Esophagus squamous epithelium (tissue), 5 donors: ENCODE measurements around the gene AIF1. TPM values are rescaled to one million over a fixed set of nuclear protein-coding genes. Genes with fewer than 3 reads are reported as not detected.

Experiments
- DNase-seq: peaks from one replicate; lab custom pipeline; 2025; lab: John Stamatoyannopoulos, UW
- H3K27ac ChIP-seq, 4 donors: fragments of 200-600 bp; sonication (generic); one replicate each; pipeline ENCODE4 v1.5.1; 2016 to 2019; ENCODE audit warnings: mild to moderate bottlenecking in 1 of 4
- H3K27me3 ChIP-seq, 4 donors: fragments of 200-600 bp; sonication (generic); 1 replicate in 3 of 4; 2 replicates in 1 of 4; pipeline versions ENCODE4 v1.5.1 to v1.6.0; 2017 to 2021; ENCODE audit warnings: antibody characterized with exemption in 1 of 4
- H3K36me3 ChIP-seq, 3 donors: fragments of 200-600 bp; sonication (generic); one replicate each; pipeline ENCODE4 v1.5.1; 2016 to 2019
- H3K4me1 ChIP-seq, 3 donors: fragments of 200-600 bp; sonication (generic); one replicate each; pipeline ENCODE4 v1.5.1; 2017 to 2019
- H3K4me3 ChIP-seq, 4 donors: fragments of 200-600 bp; sonication (generic); 1 replicate in 3 of 4; 2 replicates in 1 of 4; pipeline ENCODE4 v1.5.1; 2016 to 2019; ENCODE audit warnings: mild to moderate bottlenecking in 2 of 4, moderate library complexity in 1 of 4
- H3K9me3 ChIP-seq, 3 donors: fragments of 200-600 bp; sonication (generic); one replicate each; pipeline ENCODE4 v1.5.1; 2016 to 2019
- POLR2A ChIP-seq, 4 donors: fragments of 450-650 bp; IDR thresholded peaks; one replicate each; pipeline ENCODE4 v1.6.1; 2017; ENCODE audit warnings: antibody characterized with exemption in 4 of 4, mild to moderate bottlenecking in 4 of 4, moderate library complexity in 3 of 4
- WGBS, 2 donors: methylation state at CpG; one replicate each; pipeline ENCODE4 v1.1.5; 2018; 5-methylcytosine and 5-hydroxymethylcytosine counted together
- intact Hi-C: fragments of 100-400 bp; cut with DNase I; formaldehyde crosslinking; loops from one replicate; pipeline ENCODE4 v1.15.0; 2022
- total RNA-seq, 4 donors: library from RNA; depleted of rRNA; stranded (reverse); fragments of >200 nt; gene quantifications; one replicate each; pipeline ENCODE4 v1.1.0, GENCODE V29; 2016
- TF ChIP-seq, protein P1 (sequence below), 6 experiments: fragments of 450-650 bp in 4 of 6; fragments of 200-600 bp in 2 of 6; sonication (generic) in 2 of 6; IDR thresholded peaks; one replicate each; pipeline ENCODE4 v1.5.1; 2016 to 2019; ENCODE audit warnings: antibody characterized with exemption in 6 of 6, mild to moderate bottlenecking in 4 of 6, moderate library complexity in 4 of 6
- donor health status: DM: yes; HTN: yes; CAD: no.

The AIF1 gene
- total RNA-seq, 4 donors from 2014 or later: 2.4 to 30.7 (median 15.1) TPM

DNA sequence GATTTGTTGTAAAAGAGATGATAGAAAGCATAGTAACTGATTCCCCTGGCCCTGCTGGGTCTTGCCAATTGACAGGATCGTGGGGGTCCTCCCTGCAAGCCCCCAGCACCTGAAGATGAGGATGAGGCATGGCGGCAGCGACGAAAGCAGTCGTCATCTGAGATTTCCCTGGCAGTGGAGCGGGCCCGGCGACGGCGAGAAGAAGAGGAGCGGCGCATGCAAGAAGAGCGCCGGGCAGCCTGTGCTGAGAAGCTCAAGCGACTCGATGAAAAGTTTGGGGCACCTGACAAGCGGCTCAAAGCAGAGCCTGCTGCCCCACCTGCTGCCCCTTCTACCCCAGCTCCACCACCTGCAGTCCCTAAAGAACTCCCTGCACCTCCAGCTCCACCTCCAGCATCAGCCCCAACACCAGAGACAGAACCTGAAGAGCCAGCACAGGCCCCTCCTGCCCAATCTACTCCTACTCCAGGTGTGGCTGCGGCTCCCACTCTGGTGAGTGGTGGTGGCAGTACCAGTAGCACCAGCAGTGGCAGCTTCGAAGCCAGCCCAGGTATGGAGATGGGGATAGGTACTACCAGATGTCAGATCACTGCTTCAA is 12.8 kb downstream of the AIF1 start:
- TF ChIP-seq, protein P1, sequence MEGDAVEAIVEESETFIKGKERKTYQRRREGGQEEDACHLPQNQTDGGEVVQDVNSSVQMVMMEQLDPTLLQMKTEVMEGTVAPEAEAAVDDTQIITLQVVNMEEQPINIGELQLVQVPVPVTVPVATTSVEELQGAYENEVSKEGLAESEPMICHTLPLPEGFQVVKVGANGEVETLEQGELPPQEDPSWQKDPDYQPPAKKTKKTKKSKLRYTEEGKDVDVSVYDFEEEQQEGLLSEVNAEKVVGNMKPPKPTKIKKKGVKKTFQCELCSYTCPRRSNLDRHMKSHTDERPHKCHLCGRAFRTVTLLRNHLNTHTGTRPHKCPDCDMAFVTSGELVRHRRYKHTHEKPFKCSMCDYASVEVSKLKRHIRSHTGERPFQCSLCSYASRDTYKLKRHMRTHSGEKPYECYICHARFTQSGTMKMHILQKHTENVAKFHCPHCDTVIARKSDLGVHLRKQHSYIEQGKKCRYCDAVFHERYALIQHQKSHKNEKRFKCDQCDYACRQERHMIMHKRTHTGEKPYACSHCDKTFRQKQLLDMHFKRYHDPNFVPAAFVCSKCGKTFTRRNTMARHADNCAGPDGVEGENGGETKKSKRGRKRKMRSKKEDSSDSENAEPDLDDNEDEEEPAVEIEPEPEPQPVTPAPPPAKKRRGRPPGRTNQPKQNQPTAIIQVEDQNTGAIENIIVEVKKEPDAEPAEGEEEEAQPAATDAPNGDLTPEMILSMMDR (IDR thresholded peaks at IDR 0.05): no peak
- no peak for TF ChIP-seq POLR2A (IDR thresholded peaks at IDR 0.05)
- intact Hi-C loops: no loop called here
- no peak for DNase-seq
- Histone ChIP-seq H3K9me3 (no peaks in the 10 kb centered on the region), H3K4me3 (no peak overlapping the region), H3K27ac (no peak overlapping the region), H3K4me1 (peaks cover 0 to 11% (median 3%) of the 10 kb centered on the region in 3 donors), H3K36me3 (peaks cover 77 to 96% (median 81%) of the 10 kb centered on the region in 3 donors), H3K27me3 (no peaks in the 10 kb centered on the region)
- 94 to 95% methylated on average over 14 to 17 of the region's 19 CpGs for WGBS, 2 donors

DNA sequence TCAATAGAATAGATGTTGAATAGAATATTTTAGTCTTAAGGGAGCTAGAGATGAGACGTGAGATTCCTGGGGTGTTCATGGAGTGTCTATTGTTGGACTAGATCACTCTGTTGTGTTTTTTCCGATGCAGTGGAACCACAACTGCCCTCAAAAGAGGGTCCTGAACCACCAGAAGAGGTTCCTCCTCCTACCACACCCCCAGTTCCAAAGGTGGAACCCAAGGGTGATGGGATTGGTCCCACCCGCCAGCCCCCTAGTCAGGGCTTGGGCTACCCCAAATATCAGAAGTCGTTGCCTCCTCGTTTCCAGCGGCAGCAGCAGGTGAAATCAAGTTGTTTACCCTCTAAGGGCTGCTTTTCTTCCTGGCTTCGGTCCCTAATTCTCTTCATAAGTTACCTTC is 14.0 kb downstream of the AIF1 start:
- intact Hi-C loops: no loop called here
- no peaks in the 10 kb centered on the region for H3K27me3 ChIP-seq
- no peak overlapping the region for H3K4me3 ChIP-seq
- no peak overlapping the region for H3K27ac ChIP-seq
- H3K36me3 ChIP-seq: peaks cover 79 to 100% (median 86%) of the 10 kb centered on the region in 3 donors
- no peak for DNase-seq
- TF ChIP-seq, protein P1 (IDR thresholded peaks at IDR 0.05): no peak
- no peak for TF ChIP-seq POLR2A (IDR thresholded peaks at IDR 0.05)
- H3K4me1 ChIP-seq: no peaks in the 10 kb centered on the region
- H3K9me3 ChIP-seq: no peaks in the 10 kb centered on the region
- 81 to 85% methylated on average over 7 of the region's 7 CpGs for WGBS, 2 donors

DNA sequence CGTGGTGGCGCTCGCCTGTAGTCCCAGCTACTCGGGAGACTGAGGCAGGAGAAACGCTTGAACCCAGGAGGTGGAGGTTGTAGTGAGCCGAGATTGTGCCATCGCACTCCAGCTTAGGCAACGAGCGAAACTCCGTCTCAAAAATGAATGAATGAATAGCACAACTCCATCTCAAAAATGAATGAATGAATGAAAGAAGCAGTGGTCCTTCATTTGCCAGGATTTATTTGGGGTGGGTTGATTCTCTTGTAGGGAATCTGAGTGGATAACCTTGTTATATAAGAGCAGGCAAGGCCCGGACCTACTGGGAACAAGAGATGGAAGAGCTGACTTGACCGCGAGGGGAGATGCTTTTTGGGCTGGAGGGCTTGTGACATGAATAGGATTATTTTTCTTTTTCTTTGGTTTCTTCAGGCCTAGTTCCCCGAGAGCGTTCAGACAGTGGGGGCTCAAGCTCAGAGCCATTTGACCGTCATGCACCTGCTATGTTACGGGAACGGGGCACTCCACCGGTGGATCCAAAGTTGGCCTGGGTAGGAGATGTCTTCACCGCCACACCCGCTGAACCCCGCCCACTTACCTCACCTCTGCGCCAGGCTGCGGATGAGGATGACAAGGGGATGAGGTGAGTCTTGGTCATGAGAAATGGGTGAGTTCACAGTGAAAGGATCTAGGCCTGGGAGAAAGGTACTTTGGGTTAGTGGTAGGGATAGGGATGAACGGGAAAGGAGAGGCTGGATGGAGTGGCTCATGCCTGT is 15.3 kb downstream of the AIF1 start:
- H3K4me3 ChIP-seq: no peak overlapping the region
- 84 to 86% methylated on average over 22 to 25 of the region's 25 CpGs for WGBS, 2 donors
- H3K9me3 ChIP-seq: no peaks in the 10 kb centered on the region
- H3K27me3 ChIP-seq: no peaks in the 10 kb centered on the region
- H3K36me3 ChIP-seq: peaks cover 79 to 100% (median 85%) of the 10 kb centered on the region in 3 donors
- no peaks in the 10 kb centered on the region for H3K4me1 ChIP-seq
- H3K27ac ChIP-seq: no peak overlapping the region
- intact Hi-C loops: no loop called here
- no peak for DNase-seq
- TF ChIP-seq, protein P1 (IDR thresholded peaks at IDR 0.05): no peak
- TF ChIP-seq POLR2A (IDR thresholded peaks at IDR 0.05): no peak

DNA sequence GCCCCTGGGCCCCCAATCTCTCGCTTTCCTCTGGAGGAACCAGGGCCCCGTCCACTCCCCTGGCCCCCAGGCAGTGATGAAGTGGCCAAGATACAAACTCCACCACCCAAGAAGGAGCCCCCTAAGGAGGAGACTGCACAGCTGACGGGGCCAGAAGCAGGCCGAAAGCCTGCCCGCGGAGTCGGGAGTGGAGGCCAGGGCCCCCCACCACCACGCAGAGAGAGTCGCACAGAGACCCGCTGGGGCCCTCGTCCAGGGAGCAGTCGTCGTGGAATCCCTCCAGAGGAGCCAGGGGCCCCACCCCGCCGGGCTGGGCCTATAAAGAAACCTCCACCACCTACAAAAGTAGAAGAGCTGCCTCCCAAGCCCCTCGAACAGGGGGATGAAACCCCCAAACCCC is 16.2 kb downstream of the AIF1 start:
- 78 to 91% methylated on average over 8 of the region's 16 CpGs for WGBS, 2 donors
- intact Hi-C loops: no loop called here

More for the DNA sequence above, 16.2 kb downstream of the AIF1 start:
- H3K4me1 ChIP-seq: no peaks in the 10 kb centered on the region
- TF ChIP-seq POLR2A (IDR thresholded peaks at IDR 0.05): no peak
- TF ChIP-seq, protein P1 (IDR thresholded peaks at IDR 0.05): no peak
- DNase-seq: no peak
- H3K9me3 ChIP-seq: no peaks in the 10 kb centered on the region
- H3K4me3 ChIP-seq: no peak overlapping the region
- H3K36me3 ChIP-seq: peaks cover 78 to 100% (median 84%) of the 10 kb centered on the region in 3 donors
- H3K27me3 ChIP-seq: no peaks in the 10 kb centered on the region
- no peak overlapping the region for H3K27ac ChIP-seq
